ENCODE data around the gene BPIFB4. TPM values are rescaled to one million over a fixed set of nuclear protein-coding genes. Genes with fewer than 3 reads are reported as not detected.
"Not testable (repeated sequence)": the region's sequence is repeated elsewhere in the genome, so short reads cannot be mapped to it uniquely, and the experiment has no call there.

BPIFB4 gene
- total and polyA plus RNA-seq, 2 donors from 2014 or later: not detected

DNA sequence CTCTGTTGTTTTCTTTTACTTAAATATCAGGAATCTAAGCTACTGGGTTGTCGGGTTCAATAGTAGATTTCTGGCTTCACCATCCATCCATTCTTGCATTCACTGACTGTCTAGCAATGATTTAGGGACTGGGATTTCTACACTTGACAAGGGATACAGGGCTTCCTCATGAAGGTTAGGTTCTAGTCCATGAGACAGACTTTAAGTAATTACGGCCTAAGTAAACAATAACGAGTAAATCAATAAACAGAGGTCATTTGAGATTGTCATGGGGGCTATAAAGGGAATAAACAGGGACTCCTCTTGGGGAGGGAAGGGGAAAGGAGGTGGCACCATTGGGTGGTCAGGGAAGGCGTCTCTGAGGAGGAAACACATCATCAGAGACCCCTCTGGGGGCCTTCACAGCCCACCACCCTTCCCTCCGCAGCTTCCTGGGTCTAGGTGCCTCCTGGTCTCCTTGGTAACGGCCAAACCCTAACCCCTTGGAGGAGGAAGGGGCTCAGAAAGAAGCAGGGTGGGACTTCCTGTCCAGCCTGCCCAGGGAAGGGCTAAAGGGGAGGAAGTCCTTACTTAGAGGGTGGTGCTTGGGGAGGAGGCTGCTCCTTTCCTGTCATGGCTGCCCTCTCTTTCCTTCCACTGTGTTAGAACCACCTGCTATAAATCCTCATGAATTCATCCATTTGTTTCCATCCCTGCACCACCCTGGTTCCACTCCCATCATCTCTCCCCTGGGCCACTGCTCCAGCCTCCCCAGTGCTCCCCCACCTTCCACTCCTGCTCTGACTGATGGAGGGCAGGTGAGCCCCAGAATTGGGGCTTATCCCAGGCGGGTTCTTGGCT lies 33.3 kb downstream of the BPIFB4 start:
- Histone ChIP-seq H3K4me3 (ENCODE audit: low read length in 3 of 3) (no peak overlapping the region), H3K9ac (ENCODE audit: low read length in 3 of 3) (no peak overlapping the region), H3K27me3 (ENCODE audit: control insufficient read depth, insufficient read depth, low read length) (no peaks in the 10 kb centered on the region), H3K27ac (ENCODE audit: low read depth in 2 of 2, low read length in 2 of 2) (no peak overlapping the region), H3K4me1 (ENCODE audit: control insufficient read depth in 2 of 3, insufficient read depth in 2 of 3, low read depth in 1 of 3, low read length in 3 of 3) (no peaks in the 10 kb centered on the region), H3K9me3 (ENCODE audit: control insufficient read depth in 2 of 3, insufficient read depth in 1 of 3, low read length in 3 of 3) (no peaks in the 10 kb centered on the region), H3K36me3 (ENCODE audit: control insufficient read depth in 2 of 3, insufficient read depth in 3 of 3, low read length in 3 of 3) (no peaks in the 10 kb centered on the region)
- FAIRE-seq (no peak), DNase-seq (no peak)
- TF ChIP-seq, protein P1, sequence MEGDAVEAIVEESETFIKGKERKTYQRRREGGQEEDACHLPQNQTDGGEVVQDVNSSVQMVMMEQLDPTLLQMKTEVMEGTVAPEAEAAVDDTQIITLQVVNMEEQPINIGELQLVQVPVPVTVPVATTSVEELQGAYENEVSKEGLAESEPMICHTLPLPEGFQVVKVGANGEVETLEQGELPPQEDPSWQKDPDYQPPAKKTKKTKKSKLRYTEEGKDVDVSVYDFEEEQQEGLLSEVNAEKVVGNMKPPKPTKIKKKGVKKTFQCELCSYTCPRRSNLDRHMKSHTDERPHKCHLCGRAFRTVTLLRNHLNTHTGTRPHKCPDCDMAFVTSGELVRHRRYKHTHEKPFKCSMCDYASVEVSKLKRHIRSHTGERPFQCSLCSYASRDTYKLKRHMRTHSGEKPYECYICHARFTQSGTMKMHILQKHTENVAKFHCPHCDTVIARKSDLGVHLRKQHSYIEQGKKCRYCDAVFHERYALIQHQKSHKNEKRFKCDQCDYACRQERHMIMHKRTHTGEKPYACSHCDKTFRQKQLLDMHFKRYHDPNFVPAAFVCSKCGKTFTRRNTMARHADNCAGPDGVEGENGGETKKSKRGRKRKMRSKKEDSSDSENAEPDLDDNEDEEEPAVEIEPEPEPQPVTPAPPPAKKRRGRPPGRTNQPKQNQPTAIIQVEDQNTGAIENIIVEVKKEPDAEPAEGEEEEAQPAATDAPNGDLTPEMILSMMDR (IDR thresholded peaks at IDR 0.05; ENCODE audit: borderline replicate concordance, extremely low read depth, insufficient read depth): no peak
- intact Hi-C loops (cut with DNase I): no loop called here

DNA sequence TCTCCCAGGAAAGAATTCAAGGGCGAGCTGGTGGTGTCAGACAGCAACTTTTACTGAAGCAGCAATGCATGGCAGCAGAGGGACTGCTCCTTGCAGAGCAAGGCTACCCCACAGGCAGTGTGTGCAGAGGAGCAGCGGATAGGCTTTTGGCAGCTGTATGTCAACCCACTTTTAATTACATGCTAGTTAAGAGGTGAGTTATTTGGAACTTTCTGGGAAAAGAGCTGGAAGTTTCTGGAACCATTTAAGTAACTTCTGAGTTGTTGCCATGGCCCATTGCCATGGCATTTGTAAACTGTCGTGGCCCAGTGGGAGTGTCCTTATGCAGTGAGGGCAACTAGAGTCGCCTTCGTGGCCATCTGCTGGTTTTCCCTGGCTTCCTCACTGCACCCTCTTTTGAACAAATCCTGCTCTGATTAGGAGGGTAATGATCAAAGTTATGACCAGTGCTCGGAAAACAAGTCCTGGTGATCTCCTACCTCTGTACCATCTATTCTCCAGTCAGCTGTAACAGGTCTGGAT lies 34.0 kb downstream of the BPIFB4 start:
- H3K4me1 ChIP-seq (ENCODE audit: control insufficient read depth in 2 of 3, insufficient read depth in 2 of 3, low read depth in 1 of 3, low read length in 3 of 3): no peaks in the 10 kb centered on the region
- H3K9ac ChIP-seq (ENCODE audit: low read length in 3 of 3): no peak overlapping the region
- no peak for DNase-seq
- no peaks in the 10 kb centered on the region for H3K9me3 ChIP-seq (ENCODE audit: control insufficient read depth in 2 of 3, insufficient read depth in 1 of 3, low read length in 3 of 3)
- intact Hi-C loops (cut with DNase I): no loop called here
- no peak overlapping the region for H3K27ac ChIP-seq (ENCODE audit: low read depth in 2 of 2, low read length in 2 of 2)
- no peak for FAIRE-seq
- H3K36me3 ChIP-seq (ENCODE audit: control insufficient read depth in 2 of 3, insufficient read depth in 3 of 3, low read length in 3 of 3): no peaks in the 10 kb centered on the region
- no peaks in the 10 kb centered on the region for H3K27me3 ChIP-seq (ENCODE audit: control insufficient read depth, insufficient read depth, low read length)
- TF ChIP-seq, protein P1 (IDR thresholded peaks at IDR 0.05; ENCODE audit: borderline replicate concordance, extremely low read depth, insufficient read depth): no peak
- no peak overlapping the region for H3K4me3 ChIP-seq (ENCODE audit: low read length in 3 of 3)

DNA sequence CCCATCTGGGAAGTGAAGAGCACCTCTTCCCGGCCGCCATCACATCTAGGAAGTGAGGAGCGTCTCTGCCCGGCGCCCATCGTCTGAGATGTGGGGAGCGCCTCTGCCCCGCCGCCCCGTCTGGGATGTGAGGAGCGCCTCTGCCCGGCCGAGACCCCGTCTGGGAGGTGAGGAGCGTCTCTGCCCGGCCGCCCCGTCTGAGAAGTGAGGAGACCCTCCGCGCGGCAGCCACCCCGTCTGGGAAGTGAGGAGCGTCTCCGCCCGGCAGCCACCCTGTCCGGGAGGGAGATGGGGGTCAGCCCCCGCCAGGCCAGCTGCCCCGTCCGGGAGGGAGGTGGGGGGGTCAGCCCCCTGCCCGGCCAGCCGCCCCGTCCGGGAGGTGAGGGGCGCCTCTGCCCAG lies 36.1 kb downstream of the BPIFB4 start:
- intact Hi-C loops (cut with DNase I); H3K4me3 ChIP-seq (ENCODE audit: low read length in 3 of 3); H3K9ac ChIP-seq (ENCODE audit: low read length in 3 of 3); H3K27ac ChIP-seq (ENCODE audit: low read depth in 2 of 2, low read length in 2 of 2); H3K9me3 ChIP-seq (ENCODE audit: control insufficient read depth in 2 of 3, insufficient read depth in 1 of 3, low read length in 3 of 3); H3K4me1 ChIP-seq (ENCODE audit: control insufficient read depth in 2 of 3, insufficient read depth in 2 of 3, low read depth in 1 of 3, low read length in 3 of 3); FAIRE-seq; H3K36me3 ChIP-seq (ENCODE audit: control insufficient read depth in 2 of 3, insufficient read depth in 3 of 3, low read length in 3 of 3); DNase-seq; H3K27me3 ChIP-seq (ENCODE audit: control insufficient read depth, insufficient read depth, low read length): not testable (repeated sequence)
